Measurements from ENCODE around the gene RTN1.

RTN1 gene

DNA sequence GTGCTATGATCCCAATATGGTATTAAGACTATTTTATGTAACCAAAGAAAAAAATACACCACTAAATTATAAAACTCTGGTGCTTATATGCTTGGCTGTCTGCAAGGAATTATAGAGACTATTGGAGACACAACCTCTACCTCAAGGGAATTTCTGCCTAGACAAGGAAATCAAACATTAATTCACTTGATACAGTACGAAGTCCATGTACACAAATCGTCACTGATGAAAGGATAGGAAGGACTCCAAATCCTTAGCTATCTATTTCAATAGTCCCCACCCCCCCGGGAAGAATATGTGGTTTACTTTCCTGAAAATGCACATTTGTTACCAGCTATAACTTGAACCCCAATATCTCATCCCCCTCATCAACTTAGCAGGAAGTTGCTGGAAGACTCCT is 21.9 kb downstream of the RTN1 start:
- DNase-seq: no peak

DNA sequence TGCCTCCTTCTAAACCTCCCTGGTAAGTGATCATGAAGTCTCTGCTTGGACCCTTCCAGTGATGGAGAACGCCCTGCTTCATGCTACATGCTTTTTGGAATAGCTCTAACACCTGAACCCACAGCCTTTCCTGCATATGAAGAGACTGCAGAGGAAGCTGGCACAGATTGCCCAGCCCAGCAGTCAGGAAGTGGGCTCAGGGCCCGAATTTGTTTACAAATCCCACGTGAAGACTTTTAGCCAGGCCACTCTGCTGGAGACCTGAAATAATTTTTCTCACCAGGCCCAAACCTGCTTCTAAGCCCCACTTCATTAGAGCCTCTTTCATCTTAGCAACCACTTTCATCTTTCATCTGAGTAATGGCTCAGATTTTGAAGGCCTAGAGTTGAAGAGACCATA is 22.9 kb downstream of the RTN1 start:
- no peak for DNase-seq

DNA sequence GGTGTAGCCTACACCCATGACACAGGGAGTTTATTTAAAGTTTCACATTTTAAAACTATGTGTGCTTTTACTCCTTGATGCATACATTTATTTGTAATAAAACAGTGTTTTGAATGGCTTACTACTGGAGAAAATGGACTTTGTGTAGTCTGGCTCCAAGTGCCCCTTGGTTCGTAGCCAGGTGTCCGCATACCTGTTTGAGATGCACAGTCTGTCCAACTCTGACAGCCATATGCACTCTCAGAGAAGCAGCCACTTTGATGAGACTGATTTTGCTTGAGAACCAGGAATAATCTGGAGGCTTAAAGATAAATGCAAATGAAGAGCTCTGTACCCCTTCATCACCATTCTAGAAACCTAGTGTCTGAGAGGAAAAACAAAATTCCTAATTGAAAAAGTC is 24.0 kb downstream of the RTN1 start:
- DNase-seq: no peak

DNA sequence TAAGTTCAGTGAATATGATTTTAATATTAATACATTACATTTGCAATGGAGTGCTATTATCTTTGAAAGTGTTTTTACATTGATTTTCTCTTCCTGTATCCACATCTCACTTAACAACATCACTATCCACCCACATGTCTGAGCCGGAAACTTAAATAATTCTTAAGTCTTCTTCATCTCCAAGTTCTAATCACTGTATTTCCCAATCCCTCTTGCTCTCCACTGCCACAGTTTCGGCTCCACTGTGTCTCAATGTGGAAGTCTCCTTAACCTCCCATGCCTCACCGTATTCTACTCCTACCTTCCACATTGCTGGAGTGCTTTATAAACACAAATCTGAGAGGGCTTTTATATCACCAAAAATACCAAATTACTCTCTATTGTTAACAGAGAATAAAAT is 25.3 kb downstream of the RTN1 start:
- no peak for DNase-seq

GRCh38 chr14:59844186-59844812 is 26.3 kb downstream of the RTN1 start:
- no peak for DNase-seq

- no peak for DNase-seq
These were observed 34.5 kb downstream of the RTN1 start for GRCh38 chr14:59836116-59836515.

DNA sequence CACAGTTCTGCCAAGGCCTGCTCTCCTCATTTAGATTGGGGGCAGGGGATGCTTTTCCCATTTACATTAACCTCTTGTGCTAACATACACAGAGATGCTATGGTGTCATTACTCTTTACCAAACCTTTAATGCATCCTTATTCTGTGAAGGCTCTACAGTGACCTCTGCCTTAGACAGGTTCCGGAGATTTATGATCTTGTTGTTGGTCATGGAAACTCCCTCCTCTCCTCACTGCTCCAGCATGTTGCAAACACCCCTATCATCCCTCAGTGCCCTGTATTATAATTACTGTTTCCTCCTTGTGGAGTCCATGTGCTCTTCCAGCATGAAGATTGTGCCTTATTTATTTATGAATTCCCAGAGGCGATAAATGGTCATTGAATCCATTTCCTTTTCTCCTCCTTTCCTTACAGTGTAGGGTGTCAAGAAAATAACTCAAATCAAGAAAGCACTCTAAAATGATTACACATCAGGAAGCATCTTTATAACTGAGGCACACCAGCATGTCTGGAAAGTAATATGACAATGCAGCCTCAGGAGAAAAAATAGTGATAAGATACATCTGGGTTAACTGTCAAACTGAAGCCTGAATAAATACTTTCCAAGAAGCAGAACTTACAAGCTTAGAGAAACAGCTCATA is 37.8 kb downstream of the RTN1 start:
- no peak for DNase-seq

- DNase-seq: no peak
These were observed 39.4 kb downstream of the RTN1 start for GRCh38 chr14:59831121-59831730.

DNA sequence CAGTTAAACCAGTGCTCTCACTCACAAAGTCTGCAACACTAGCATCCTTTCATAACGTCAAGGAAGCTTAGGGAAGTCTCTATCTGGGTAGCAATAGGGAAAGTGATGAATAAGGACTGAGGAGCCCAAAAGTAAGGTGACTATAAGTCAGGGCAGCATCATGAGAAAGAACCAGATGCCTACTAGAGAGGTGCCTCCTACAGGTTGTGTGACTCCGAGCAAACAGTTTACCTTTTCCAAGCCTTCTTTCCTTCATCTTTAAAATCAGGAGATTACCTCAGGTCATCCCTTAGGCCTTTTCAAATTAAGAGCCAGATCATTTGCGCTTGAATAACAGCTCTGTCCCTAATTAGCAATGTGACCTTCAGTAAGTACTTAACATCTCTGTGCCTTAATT is 40.2 kb downstream of the RTN1 start:
- no peak for DNase-seq

DNA sequence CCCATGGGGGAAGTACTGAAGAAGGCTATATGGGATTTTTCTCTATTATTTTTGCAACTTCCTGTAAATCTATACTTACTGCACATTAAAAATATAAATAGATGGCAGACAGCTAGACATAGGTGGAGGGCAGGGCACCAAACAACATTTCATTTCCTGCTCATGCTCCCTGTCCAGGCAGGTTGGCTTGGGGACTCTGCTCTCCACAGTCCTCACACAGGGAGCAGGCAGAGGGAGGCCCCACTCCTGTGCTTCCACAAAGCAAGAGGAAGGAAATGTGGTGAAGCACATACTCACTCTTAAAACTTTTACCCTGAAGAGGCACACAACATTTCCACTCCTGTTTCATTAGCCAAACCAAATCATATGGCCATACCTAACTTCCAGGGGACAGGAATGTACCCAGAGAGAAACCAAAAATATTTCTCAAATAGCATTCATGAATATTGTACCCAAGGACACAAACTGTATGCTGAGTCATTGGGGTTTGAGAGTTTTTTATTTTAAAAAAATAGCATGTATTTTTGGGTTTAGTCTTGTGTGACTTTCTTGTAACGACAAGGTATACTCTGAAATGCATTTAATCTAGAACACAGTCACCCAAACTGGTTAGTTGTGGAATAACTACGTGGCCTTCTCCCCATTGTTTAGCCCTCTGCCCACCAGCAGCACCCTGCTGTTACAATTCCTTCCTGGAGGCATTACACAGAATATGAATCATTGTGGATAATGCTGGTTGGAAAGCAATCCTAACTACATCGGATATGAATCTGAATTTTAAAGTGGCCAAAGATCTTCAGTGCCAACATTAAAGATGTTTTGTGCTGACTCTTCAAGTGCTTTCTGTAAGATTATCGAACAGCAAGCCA is 40.9 kb downstream of the RTN1 start:
- peak; percentile 18 for DNase-seq

GRCh38 chr14:59828276-59828675 is 42.3 kb downstream of the RTN1 start:
- no peak for DNase-seq

DNA sequence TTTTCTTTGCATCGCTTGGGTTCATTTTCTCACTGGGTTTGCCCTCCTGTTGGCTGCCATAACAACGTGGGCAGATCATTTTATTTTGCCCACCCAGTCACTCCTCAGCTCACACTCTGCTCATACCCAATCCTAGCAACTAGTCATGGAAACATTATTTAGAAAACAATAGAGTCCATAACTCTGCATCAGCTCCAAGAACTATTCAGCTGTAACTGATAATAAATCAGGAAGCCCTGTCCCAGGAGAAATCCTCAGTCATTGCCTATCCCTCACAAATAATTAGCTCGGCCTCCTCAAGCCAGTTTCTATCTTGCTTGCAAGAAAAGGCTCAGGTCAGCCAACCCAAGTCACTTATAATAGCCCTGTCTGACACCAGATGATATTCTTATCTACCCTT is 43.2 kb downstream of the RTN1 start:
- DNase-seq: no peak

DNA sequence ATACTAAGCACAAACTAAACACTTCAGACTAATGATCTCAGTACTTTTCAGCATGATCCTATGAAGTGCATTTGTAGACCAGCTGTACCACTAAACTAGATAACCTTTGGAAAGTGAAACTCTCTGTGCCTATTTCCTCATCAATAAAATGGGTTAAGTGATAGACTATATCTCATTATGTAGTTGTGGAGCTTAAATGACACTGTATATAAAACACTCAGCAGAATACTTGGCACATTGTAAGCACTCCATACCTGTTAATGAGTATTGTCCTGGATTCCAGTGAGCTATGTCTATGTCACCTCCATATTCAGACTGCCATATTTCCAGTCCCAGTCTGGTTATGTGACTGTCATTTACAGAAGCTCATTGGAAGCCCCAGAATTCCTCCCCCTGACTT is 44.4 kb downstream of the RTN1 start:
- DNase-seq: no peak

GRCh38 chr14:59823179-59823578 is 47.4 kb downstream of the RTN1 start:
- no peak for DNase-seq

DNA sequence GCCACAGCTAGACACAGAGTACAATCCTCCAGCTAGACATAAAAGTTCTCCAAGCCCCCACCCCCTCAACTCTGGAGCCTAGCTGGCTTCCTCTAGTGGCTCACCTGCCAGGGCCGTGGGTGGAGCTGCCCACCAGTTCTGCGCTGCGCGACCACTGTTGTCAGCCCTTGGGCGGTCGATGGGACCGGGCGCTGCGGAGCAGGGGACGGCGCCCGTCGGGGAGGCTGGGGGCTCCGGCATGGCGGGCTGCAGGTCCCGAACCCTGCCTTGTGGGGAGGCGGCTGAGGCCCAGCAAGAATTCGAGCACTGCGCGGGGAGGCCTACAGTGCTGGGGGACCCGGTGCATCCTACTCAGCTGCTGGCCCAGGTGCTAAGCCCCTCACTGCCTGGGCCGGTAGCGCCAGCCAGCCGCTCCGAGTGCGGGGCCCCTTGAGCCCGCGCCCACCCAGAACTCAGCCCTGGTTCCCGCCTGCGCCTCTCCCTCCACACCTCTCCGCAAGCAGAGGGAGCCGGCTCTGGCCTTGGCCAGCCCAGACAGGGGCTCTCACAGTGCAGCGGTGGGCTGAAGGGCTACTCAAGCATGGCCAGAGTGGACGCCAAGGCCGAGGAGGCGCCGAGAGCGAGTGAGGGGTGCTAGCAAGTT is 51.0 kb downstream of the RTN1 start:
- DNase-seq: no peak

DNA sequence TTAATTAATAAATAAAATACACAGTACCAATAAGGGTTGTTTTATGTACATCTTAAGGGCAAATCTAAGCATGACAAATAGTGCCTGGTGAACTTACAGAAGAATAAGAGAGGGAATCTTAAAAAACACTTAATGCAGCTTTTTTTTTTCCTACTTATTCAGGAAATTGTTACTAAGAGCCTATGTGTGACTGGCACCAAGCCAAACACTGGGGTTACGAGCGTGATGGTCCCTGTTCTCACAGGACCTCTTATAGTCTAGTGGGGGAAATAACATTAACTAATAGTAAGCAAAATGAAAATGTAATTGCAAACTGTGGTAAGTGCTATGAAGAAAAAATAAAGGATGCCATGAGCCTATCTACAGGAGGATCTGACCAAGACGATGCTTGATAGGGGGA is 53.6 kb downstream of the RTN1 start:
- no peak for DNase-seq

- no peak for DNase-seq
These were observed 55.6 kb downstream of the RTN1 start for GRCh38 chr14:59814988-59815387.

- DNase-seq: no peak
These were observed 58.8 kb downstream of the RTN1 start for GRCh38 chr14:59811815-59812214.

DNA sequence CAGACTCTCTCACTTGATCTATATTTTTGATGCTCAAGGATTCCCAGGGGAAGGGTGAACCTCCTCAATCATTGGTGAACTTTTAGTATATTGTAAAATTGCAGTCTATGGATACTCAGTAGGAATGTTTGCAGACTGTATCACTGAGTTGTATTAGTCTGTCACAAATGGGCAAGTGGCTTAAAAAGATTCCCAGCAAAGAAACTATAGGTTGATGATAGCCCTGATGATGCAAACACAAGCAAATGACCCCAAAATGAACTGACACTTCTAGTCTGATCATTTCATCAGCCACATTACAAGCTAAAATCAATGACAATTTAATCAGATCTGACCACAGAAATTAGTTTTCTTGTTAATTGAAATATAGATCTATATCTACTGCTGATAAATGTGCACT is 59.5 kb downstream of the RTN1 start:
- no peak for DNase-seq

GRCh38 chr14:59803052-59803540 is 67.5 kb downstream of the RTN1 start:
- DNase-seq: no peak

DNA sequence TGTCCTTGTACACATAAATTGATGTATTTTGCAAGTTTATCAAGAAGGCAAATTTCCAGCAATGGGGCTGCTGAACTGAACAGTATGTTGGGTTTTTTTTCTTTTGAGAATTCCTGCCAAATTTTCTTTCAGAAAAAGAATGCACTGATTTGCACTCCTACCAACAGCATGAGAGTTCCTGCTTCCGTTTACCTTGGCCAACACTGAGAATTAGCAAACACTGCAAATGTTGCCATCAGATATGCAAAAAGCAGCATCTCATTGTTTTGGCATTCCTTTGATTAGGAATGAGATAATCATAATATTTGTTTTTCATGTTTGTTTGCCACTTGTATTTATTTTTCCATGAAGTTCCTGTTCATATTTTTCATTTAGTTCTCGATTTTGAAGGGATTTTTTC is 82.4 kb downstream of the RTN1 start:
- no peak for DNase-seq

GRCh38 chr14:59787045-59787674 is 83.4 kb downstream of the RTN1 start:
- no peak for DNase-seq

DNA sequence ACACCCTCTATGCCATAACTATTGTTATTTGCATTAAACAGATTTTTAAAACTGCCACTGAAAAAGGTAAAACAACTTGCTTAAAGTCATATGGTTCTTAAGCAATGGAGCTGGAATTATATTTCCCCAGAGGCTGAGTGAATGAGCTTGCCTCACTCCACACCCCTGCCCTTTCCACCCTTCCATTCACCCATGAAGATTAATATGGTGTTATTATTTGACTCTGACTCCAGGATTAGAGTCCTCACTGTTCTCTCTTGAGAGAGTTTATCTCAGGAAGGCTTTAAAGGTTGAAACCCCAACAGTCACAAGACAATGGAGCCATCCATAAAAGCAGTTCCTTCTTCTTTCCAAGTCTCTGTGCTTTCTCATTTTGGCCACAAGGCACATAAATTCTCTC is 84.9 kb downstream of the RTN1 start:
- DNase-seq: no peak
